HG03378 (cell line): ENCODE measurements around the gene FOCAD.

ENCODE experiments used
- ATAC-seq: cut with Tn5 transposase; IDR thresholded peaks from one replicate; pipeline ENCODE4 v1.9.1; 2021; ENCODE audit warnings: mild to moderate bottlenecking, moderate library complexity; ENCODE audit not compliant: unreplicated experiment

FOCAD gene

GRCh38 chr9:20997503-20998076 is 313.5 kb downstream of the FOCAD start:
- peak; percentile 84 for ATAC-seq

GRCh38 chr9:21001581-21001980 is 317.5 kb downstream of the FOCAD start:
- no peak for ATAC-seq

GRCh38 chr9:21002040-21002439 is 318.0 kb downstream of the FOCAD start:
- ATAC-seq, result no peak

GRCh38 chr9:21015129-21015815 is 331.2 kb downstream of the FOCAD start:
- ATAC-seq, result no peak

GRCh38 chr9:21015995-21016394 is 331.9 kb downstream of the FOCAD start:
- no peak for ATAC-seq

GRCh38 chr9:21016701-21017491 is 332.8 kb downstream of the FOCAD start:
- ATAC-seq, result no peak

GRCh38 chr9:21018177-21018576 is 334.1 kb downstream of the FOCAD start:
- no peak for ATAC-seq

- no peak for ATAC-seq
Observed at GRCh38 chr9:21023861-21024260, 339.8 kb downstream of the FOCAD start.

GRCh38 chr9:21027295-21027694 is 343.2 kb downstream of the FOCAD start:
- ATAC-seq, result no peak

GRCh38 chr9:21028466-21028865 is 344.4 kb downstream of the FOCAD start:
- no peak for ATAC-seq

- ATAC-seq, result no peak
Observed at GRCh38 chr9:21029661-21030060, 345.6 kb downstream of the FOCAD start.

GRCh38 chr9:21030389-21031035 is 346.5 kb downstream of the FOCAD start:
- ATAC-seq, result peak; percentile 90

GRCh38 chr9:21031091-21031807 is 347.2 kb downstream of the FOCAD start, which contains the start of gene HACD4:
HACD4 (minus strand) TSS chr9:21031640; CDS start chr9:21031590, 50 bp downstream.
- peak; percentile 41 for ATAC-seq

GRCh38 chr9:21031808-21032183 is 347.7 kb downstream of the FOCAD start:
- ATAC-seq, result no peak

- ATAC-seq, result no peak
Observed at GRCh38 chr9:21037278-21037677, 353.2 kb downstream of the FOCAD start.

GRCh38 chr9:21039302-21039701 is 355.2 kb downstream of the FOCAD start:
- ATAC-seq, result no peak

- no peak for ATAC-seq
Observed at GRCh38 chr9:21042466-21042865, 358.4 kb downstream of the FOCAD start.

- ATAC-seq, result no peak
Observed at GRCh38 chr9:21043841-21044240, 359.8 kb downstream of the FOCAD start.
